C4-2B (cell line): Measurements from ENCODE around the gene HK2.
"Not testable (repeated sequence)": the region's sequence is repeated elsewhere in the genome, so short reads cannot be mapped to it uniquely, and the experiment has no call there.

Source experiments
- CTCF ChIP-seq: fragments of 450-650 bp; conservative IDR thresholded peaks from 2 replicates; pipeline ENCODE4 v1.5.1; 2017; ENCODE audit warnings: mild to moderate bottlenecking
- ZFX ChIP-seq: fragments of 450-650 bp; IDR thresholded peaks from 2 replicates; pipeline ENCODE4 v1.6.1; 2017

GRCh38 chr2:74891816-74892215, 57.9 kb downstream of the HK2 start:
- TF ChIP-seq CTCF, ZFX: not testable (repeated sequence)
